Hepatocyte (in vitro differentiated cells): ENCODE measurements around the gene CEBPG. TPM values are rescaled to one million over a fixed set of nuclear protein-coding genes. Genes with fewer than 3 reads are reported as not detected.

Source experiments
- DNase-seq: peaks from one replicate; pipeline ENCODE4 v3.0.0-alpha.2; 2016; ENCODE audit warnings: low spot score
- H2AFZ ChIP-seq: fragments of 200-600 bp; sonication (generic); 2 replicates; pipeline ENCODE4 v1.6.0; 2016; ENCODE audit warnings: antibody characterized with exemption, mild to moderate bottlenecking
- H3K27ac ChIP-seq: fragments of 200-600 bp; sonication (generic); 2 replicates; pipeline ENCODE4 v1.5.1; 2016; ENCODE audit warnings: mild to moderate bottlenecking
- H3K27me3 ChIP-seq: fragments of 200-600 bp; sonication (generic); 2 replicates; pipeline ENCODE4 v1.6.1; 2016
- H3K36me3 ChIP-seq: fragments of 200-600 bp; sonication (generic); replicated peaks from 2 replicates; pipeline ENCODE4 v1.5.1; 2016; ENCODE audit warnings: low read depth; ENCODE audit not compliant: insufficient read depth
- H3K4me1 ChIP-seq: fragments of 200-600 bp; sonication (generic); 2 replicates; pipeline ENCODE4 v1.5.1; 2016; ENCODE audit warnings: mild to moderate bottlenecking, moderate library complexity; ENCODE audit not compliant: insufficient read depth
- H3K4me2 ChIP-seq: fragments of 200-600 bp; sonication (generic); 2 replicates; pipeline ENCODE4 v1.6.0; 2016
- H3K4me3 ChIP-seq: fragments of 200-600 bp; sonication (generic); 2 replicates; pipeline ENCODE4 v1.5.1; 2016; ENCODE audit warnings: mild to moderate bottlenecking
- H3K79me2 ChIP-seq: fragments of 200-600 bp; sonication (generic); 2 replicates; pipeline ENCODE4 v1.6.0; 2017; ENCODE audit warnings: mild to moderate bottlenecking
- H3K9me2 ChIP-seq: fragments of 200-600 bp; sonication (generic); replicated peaks from 2 replicates; pipeline ENCODE4 v1.6.0; 2017; ENCODE audit warnings: mild to moderate bottlenecking; ENCODE audit not compliant: insufficient read depth
- H3K9me3 ChIP-seq: fragments of 200-600 bp; sonication (generic); 2 replicates; pipeline ENCODE4 v1.5.1; 2016; ENCODE audit warnings: low read depth, mild to moderate bottlenecking
- H4K20me1 ChIP-seq: fragments of 200-600 bp; sonication (generic); 2 replicates; pipeline ENCODE4 v1.6.0; 2016; ENCODE audit warnings: mild to moderate bottlenecking; ENCODE audit not compliant: insufficient read depth, poor library complexity, severe bottlenecking
- EZH2 ChIP-seq: fragments of 200-600 bp; sonication (generic); IDR thresholded peaks from 2 replicates; pipeline ENCODE4 v1.6.1; 2016; ENCODE audit warnings: antibody characterized with exemption, mild to moderate bottlenecking, borderline replicate concordance
- EZH2phosphoT487 ChIP-seq: fragments of 200-600 bp; sonication (generic); IDR thresholded peaks from one replicate; pipeline ENCODE4 v1.6.1; 2018; ENCODE audit warnings: antibody characterized with exemption, mild to moderate bottlenecking, low read depth, moderate library complexity; ENCODE audit not compliant: unreplicated experiment, severe bottlenecking
- WGBS: methylation state at CpG from one replicate; pipeline ENCODE4 v1.1.6; 2016; ENCODE audit warnings: low lambda C conversion rate; ENCODE audit errors: missing lambda C conversion rate; 5-methylcytosine and 5-hydroxymethylcytosine counted together
- polyA plus RNA-seq: library from polyadenylated mRNA; unstranded; fragments of >200 nt; fragmentation: Nextera tagmentation; extraction: Ambion mirVana; gene quantifications from 2 replicates; pipeline ENCODE4 v1.2.1, GENCODE V29; 2016
- total RNA-seq: library from RNA; depleted of rRNA; stranded (reverse); fragments of >200 nt; gene quantifications from 2 replicates; pipeline ENCODE4 v1.2.3, GENCODE V29; 2014
- TF ChIP-seq, protein P1 (sequence below): fragments of 200-600 bp; sonication (generic); IDR thresholded peaks from 2 replicates; pipeline ENCODE4 v1.5.1; 2016; ENCODE audit warnings: antibody characterized with exemption, mild to moderate bottlenecking; ENCODE audit not compliant: poor library complexity

The CEBPG gene
- total and polyA plus RNA-seq, 2 experiments from 2014 or later: 33.1 to 69.5 TPM

DNA sequence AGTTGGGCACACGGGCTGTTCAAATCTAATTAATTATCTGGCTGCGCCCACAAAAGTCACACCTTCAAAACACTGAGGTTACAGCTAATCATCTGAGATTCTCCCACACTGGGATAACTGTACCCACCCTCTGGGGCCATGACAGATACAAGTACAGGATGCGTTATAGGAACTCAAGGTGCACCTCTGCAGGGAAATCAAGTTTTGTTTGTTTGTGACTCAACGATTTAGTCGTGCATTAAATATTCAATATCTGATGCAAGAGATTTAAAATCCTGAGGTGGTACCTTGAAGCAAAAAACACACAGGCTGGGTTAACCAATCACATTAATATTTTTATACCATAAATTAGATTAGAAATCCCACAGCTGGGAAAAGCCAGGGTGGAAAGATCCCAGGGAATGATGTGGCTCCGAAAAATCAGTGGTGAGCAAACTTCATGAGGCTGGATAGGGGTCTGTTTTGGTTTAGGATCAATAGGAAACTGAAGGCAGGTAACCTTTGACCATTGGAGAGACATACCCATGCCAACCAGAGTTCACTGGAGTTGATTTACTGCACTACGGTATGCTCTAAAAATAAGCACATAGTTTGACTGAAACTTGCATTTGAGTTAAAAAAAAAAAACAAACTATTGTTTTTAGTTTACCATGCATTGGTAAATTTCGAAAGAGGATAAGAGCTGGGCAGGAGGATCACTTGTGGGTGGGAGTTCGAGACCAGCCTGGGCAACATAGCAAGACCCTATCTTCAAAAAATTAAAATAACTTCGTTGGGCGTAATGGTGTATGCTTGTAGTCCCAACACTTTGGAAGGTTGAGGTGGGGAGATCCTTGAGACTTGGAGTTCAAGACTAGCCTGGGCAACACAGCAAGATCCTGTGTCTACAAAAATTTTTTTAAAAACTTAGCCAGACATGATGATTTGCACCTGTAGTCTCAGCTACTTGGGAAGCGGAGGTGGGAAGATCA lies 23.9 kb upstream of the CEBPG start:
- Histone ChIP-seq H3K36me3 (no peaks in the 10 kb centered on the region), H4K20me1 (no peaks in the 10 kb centered on the region), H3K27ac (peak overlapping the region; percentile 8), H3K4me2 (no peak overlapping the region), H3K27me3 (peaks cover 4% of the 10 kb centered on the region), H2AFZ (no peak overlapping the region), H3K9me2 (no peaks in the 10 kb centered on the region), H3K9me3 (no peaks in the 10 kb centered on the region), H3K4me3 (no peak overlapping the region), H3K4me1 (no peaks in the 10 kb centered on the region), H3K79me2 (no peaks in the 10 kb centered on the region)
- WGBS: 91% methylated on average over 12 of the region's 12 CpGs
- no peak for DNase-seq
- TF ChIP-seq, protein P1, sequence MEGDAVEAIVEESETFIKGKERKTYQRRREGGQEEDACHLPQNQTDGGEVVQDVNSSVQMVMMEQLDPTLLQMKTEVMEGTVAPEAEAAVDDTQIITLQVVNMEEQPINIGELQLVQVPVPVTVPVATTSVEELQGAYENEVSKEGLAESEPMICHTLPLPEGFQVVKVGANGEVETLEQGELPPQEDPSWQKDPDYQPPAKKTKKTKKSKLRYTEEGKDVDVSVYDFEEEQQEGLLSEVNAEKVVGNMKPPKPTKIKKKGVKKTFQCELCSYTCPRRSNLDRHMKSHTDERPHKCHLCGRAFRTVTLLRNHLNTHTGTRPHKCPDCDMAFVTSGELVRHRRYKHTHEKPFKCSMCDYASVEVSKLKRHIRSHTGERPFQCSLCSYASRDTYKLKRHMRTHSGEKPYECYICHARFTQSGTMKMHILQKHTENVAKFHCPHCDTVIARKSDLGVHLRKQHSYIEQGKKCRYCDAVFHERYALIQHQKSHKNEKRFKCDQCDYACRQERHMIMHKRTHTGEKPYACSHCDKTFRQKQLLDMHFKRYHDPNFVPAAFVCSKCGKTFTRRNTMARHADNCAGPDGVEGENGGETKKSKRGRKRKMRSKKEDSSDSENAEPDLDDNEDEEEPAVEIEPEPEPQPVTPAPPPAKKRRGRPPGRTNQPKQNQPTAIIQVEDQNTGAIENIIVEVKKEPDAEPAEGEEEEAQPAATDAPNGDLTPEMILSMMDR: no peak
- TF ChIP-seq EZH2phosphoT487: no peak
- no peak for TF ChIP-seq EZH2

DNA sequence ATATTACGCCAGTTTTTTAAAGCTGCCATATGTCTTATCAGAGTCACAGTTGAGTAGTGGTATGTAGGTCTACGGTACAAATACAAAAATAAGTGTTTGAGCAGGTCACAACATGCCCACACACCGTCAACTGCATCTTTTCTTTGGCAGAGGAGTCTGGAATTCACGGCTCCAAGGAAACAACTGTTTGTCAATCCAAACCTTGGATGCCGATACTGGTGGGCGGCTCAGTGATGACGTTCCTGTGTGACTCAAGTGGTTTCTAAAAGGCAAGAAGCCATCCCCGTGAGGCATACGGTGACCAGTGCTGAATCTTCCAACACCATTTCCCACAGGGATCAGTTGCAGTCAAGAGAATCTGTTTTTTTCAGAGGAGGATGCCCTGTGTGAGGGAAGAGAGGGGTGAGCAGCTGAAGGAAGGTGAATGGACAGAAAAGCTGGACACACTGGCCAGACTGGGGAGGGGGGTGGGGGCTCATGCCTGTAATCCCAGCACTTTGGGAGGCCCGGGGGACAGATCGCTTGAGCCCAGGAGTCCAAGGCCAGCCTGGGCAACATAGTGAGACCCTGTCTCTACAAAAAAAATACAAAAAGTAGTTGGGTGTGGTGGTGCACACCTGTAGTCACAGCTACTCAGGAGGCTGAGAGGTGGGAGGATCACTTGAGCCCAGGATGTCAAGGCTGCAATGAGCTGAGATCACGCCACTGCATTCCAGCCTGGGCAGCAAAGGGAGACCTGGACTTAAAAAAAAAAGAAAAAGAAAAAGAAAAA lies 22.8 kb upstream of the CEBPG start:
- no peak for DNase-seq
- H4K20me1 ChIP-seq: no peaks in the 10 kb centered on the region
- 90% methylated on average over 12 of the region's 12 CpGs for WGBS
- no peak overlapping the region for H3K27ac ChIP-seq
- TF ChIP-seq EZH2 (no peak), EZH2phosphoT487 (no peak)
- TF ChIP-seq, protein P1: no peak
- H2AFZ ChIP-seq: no peak overlapping the region
- H3K27me3 ChIP-seq: no peaks in the 10 kb centered on the region
- no peaks in the 10 kb centered on the region for H3K36me3 ChIP-seq
- no peaks in the 10 kb centered on the region for H3K79me2 ChIP-seq
- no peak overlapping the region for H3K4me3 ChIP-seq
- no peaks in the 10 kb centered on the region for H3K4me1 ChIP-seq
- H3K9me3 ChIP-seq: no peaks in the 10 kb centered on the region
- H3K4me2 ChIP-seq: no peak overlapping the region
- H3K9me2 ChIP-seq: no peaks in the 10 kb centered on the region

DNA sequence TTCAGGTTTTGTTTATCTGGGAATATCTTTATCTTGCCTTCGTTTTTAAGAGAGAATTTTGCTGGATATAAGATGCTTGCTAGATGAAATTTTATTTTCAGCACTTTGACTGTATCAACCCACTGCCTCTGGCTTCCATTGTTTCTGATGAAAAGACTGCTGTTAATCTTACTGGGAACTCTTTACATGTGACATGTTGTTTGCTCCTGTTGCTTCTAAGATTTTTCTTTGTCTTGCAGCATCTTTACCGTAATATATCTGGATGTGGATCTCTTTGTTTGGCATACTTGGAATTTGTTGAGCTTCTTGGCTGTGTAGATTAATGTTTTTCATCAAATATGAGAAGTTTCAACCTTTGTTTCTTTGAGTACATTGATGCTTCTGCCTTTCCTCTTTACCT lies 18.0 kb upstream of the CEBPG start:
- no peaks in the 10 kb centered on the region for H3K9me2 ChIP-seq
- TF ChIP-seq EZH2: no peak
- TF ChIP-seq, protein P1: no peak
- TF ChIP-seq EZH2phosphoT487: no peak
- no peaks in the 10 kb centered on the region for H3K36me3 ChIP-seq
- H3K4me1 ChIP-seq: no peaks in the 10 kb centered on the region
- H3K9me3 ChIP-seq: no peaks in the 10 kb centered on the region
- no peaks in the 10 kb centered on the region for H3K79me2 ChIP-seq
- no peak overlapping the region for H2AFZ ChIP-seq
- H3K4me2 ChIP-seq: no peak overlapping the region
- no peak overlapping the region for H3K4me3 ChIP-seq
- no peak overlapping the region for H3K27ac ChIP-seq
- no peak for DNase-seq
- no peaks in the 10 kb centered on the region for H4K20me1 ChIP-seq
- 69% methylated on average over 2 of the region's 2 CpGs for WGBS
- H3K27me3 ChIP-seq: no peaks in the 10 kb centered on the region
